HFF-Myc (cell line): ENCODE measurements around the gene SRPRB.

Source experiments
- DNase-seq: peaks from one replicate; pipeline ENCODE4 v3.0.0-alpha.2; 2011; ENCODE audit warnings: low read depth; ENCODE audit errors: extremely low read depth
- H3K4me3 ChIP-seq: replicated peaks from 2 replicates; pipeline ENCODE4 v1.5.1; 2011; ENCODE audit warnings: low read depth, mild to moderate bottlenecking, control low read depth, low read length
- TF ChIP-seq, protein P1 (sequence below): IDR thresholded peaks from 2 replicates; pipeline ENCODE4 v1.5.1; 2012; ENCODE audit warnings: mild to moderate bottlenecking, low read depth, low read length, control low read depth; ENCODE audit errors: missing control alignments

SRPRB gene

DNA sequence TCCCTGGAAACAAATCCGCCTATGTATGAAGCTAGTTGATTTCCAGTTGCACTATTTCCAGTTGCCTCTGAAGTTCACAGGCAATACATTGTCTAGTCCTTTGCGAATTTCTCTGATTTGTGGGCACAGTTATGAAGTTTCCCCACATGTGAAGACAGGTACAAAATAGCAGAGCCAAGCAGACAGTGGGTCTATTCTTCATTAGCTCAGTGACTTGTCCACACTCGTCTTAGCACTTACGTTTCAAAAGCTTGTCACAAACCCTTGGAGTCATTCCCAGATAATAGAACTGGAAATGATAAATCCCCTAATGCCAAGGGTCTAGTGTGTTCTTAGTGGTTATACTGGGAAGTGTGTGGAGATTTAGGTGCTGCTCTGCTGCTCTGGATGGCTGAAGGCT is 14.5 kb downstream of the SRPRB start:
- TF ChIP-seq, protein P1, sequence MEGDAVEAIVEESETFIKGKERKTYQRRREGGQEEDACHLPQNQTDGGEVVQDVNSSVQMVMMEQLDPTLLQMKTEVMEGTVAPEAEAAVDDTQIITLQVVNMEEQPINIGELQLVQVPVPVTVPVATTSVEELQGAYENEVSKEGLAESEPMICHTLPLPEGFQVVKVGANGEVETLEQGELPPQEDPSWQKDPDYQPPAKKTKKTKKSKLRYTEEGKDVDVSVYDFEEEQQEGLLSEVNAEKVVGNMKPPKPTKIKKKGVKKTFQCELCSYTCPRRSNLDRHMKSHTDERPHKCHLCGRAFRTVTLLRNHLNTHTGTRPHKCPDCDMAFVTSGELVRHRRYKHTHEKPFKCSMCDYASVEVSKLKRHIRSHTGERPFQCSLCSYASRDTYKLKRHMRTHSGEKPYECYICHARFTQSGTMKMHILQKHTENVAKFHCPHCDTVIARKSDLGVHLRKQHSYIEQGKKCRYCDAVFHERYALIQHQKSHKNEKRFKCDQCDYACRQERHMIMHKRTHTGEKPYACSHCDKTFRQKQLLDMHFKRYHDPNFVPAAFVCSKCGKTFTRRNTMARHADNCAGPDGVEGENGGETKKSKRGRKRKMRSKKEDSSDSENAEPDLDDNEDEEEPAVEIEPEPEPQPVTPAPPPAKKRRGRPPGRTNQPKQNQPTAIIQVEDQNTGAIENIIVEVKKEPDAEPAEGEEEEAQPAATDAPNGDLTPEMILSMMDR = no peak
- H3K4me3 ChIP-seq = no peak overlapping the region

DNA sequence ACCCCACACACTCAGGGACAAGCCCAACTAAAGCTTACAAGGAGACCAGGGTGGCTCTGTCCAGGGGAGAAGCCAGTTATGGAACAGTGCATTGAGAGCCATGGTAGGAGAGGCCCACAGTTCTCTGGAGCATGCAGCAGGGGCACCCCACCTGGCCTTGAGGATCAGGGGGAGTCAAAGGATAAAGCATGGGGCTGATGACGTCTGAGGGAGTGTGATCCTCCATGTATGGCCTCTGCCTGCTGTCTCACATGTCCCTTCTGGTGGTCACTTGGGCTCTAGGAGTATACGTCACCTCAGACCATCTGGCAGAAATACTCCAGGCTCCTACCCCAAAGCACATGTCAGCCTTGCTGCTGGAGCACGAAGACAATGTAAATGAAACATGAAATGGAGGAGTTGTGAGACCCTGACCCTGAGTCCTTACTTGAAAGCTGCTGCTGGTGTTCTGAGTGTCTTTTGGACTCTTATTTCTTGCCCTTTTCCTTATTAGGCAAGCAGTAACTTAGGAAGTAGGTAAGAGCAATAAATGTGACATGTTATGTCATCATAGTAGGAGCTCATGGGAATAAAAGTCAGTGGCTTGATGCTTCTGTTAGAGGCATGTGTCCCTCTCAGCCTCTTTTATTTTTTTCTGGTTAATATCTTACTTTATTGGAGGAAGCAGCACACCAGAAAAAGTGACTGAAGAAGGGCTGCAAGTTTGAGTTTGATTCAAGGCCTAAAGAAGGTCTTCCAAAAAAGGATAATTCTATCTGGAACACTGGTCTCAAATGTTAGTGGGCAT is 15.5 kb downstream of the SRPRB start:
- H3K4me3 ChIP-seq = no peak overlapping the region
- DNase-seq = no peak
- TF ChIP-seq, protein P1 = no peak

More for the DNA sequence above, 14.5 kb downstream of the SRPRB start:
- no peak for DNase-seq

DNA sequence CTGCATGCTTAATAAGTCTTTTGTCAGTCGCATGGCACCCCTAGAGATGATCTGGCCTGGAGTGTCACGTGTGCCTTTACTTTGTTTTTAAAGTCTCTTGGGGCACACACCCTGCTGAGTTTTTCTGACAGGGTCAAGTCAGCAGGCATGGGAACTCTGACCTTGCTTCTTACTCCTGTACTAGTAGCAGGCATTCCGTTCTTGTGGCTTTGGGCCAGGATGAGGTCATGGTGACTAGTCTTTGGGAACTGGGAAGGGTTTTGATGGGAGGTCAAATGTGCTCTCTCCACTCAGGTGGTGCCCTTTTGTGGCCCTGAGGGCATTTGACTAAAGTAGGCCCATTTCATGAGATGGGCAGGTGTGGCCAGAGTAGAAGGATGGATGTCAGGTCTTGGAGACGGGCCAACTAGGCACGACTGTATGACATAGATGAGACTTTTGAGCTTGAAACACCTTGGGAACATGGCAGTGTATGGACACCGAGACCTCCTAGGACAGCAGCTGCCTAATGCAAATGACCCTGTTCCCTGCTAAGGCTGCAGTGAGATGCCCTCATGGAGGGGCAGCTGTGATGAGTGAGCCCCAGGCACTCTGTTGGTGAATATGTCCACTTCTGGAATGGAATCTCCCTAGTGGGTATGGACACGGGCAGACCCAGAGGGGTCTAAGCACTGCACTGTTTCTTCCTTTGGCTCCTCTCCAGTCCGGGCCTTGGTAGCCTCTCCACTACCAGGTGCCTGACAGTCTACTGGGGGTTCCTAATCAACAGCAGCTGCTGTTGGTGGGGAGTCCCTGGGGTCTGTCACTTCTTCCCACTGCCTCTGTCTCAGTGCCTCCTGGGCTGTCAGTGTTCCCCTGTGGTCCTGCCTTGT is 16.4 kb downstream of the SRPRB start:
- DNase-seq = peak; percentile 35
- no peak overlapping the region for H3K4me3 ChIP-seq
- TF ChIP-seq, protein P1 = peak; percentile 23

DNA sequence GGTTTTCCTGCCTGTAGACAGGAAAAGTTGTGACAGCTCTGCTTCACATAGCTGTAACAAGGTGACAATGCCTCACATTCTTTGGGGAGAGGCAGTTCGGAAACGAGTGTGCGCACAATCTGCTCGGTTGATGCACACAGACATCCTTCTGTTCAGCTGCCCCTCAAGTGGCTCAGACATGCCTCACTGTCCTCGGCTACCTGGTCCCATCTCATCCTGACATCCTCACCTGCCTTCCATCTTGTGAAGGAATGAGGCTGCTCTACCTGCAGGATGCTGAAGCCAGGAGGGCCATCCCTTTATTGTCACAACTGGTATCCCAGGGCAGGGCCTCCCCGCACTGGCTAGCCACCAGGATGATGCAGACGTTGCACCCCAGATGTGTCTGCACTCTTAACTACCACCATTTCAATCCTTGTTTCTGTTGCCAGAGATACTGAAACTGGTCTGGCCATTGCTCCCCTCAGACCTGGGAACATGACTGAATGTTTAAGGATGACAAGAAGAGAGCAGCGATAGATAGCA is 19.4 kb downstream of the SRPRB start:
- DNase-seq = no peak
- H3K4me3 ChIP-seq = no peak overlapping the region
- TF ChIP-seq, protein P1 = no peak

DNA sequence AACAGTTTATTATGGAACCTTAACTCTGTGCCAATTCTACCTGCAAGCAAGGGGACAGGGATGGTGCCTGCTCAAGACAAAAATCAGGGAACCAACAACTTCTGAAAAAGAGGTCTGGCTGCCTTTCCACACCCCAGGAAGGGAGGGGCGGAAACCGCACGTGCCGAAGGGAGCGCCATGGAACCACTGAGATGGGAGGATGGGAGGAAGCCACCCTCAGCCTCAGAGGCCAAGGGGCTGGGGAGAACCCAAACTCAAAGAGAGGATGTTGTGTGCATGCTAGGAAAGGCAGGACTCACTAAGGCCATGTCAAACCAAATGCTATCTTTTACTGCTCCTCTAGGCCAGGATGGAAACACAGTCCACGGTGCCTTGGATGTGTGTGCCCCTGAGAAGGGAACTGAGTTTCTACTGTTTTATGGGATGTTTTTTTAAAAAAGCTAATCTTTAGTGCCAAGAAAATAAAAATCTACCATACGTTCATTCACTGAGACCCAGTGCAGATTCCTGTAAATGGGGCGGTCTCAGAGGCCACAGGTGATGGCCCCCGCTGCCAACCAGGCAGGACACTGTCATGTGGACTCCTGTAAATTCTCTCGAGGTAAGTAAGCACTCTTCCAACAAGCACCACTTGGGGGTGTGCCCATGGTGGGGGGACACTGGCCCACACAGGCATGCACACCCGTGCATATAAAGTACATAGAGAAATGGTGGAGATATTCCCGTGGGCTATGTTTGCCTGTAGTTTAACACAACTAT is 20.5 kb downstream of the SRPRB start:
- DNase-seq = no peak
- TF ChIP-seq, protein P1 = no peak
- no peak overlapping the region for H3K4me3 ChIP-seq

DNA sequence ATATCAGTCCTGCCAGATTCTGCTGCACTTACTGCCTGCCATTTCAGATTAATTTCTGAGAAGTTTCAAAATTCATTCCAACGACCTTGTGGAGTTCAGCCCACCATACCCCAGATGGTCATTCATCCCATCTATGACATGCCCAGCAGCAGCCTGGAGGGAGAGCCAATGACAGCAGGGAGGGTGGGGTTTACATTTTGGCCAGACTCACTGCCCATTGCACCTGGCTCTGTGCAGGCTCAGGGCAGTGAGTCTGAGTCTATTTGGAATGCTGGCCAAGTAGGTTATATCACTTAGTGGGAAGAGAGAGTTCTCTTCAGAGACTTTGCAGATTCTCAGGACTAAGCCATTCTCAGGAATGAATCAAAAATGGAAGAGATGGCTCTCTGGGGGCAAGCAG is 21.5 kb downstream of the SRPRB start:
- no peak overlapping the region for H3K4me3 ChIP-seq
- TF ChIP-seq, protein P1 = no peak
- DNase-seq = no peak
